ENCODE data around the gene PDIA2.

GRCh38 chr16:272633-273546 is 10.1 kb upstream of the PDIA2 start:
- TF ChIP-seq CTCF (IDR thresholded peaks at IDR 0.05) (no peak), POLR2A (IDR thresholded peaks at IDR 0.05) (no peak)

Measured in uterus (tissue), 2 donors.